ENCODE data around the gene SMIM14.
A peak's percentile ranks its signal among the peaks of the same experiment; 100 is the strongest.
"Not testable (repeated sequence)": the region's sequence is repeated elsewhere in the genome, so short reads cannot be mapped to it uniquely, and the experiment has no call there.

The SMIM14 gene

GRCh38 chr4:39638354-39639239 lies at the start of gene SMIM14:
Gene SMIM14, minus strand, starts transcription at chr4:39638865. Its CDS starts 33,720 bp downstream, at chr4:39605145.
- no peaks in the 10 kb centered on the region for H3K27me3 Mint-ChIP-seq (ENCODE audit: low read depth)
- no peaks in the 10 kb centered on the region for H3K9me3 Mint-ChIP-seq
- peak within 1 kb of the TSS; percentile 89 to 99 (median 93) for H3K27ac Mint-ChIP-seq
- peaks cover 34% of the 10 kb centered on the region for H3K4me1 Mint-ChIP-seq
- no peak for TF ChIP-seq CTCF (IDR thresholded peaks at IDR 0.05; ENCODE audit: unreplicated experiment in 3 of 3)
- H3K36me3 Mint-ChIP-seq (ENCODE audit: low read depth), result no peaks in the 10 kb centered on the region
- H3K4me3 Mint-ChIP-seq, result peak within 1 kb of the TSS; percentile 89 to 92 (median 92)

GRCh38 chr4:39687014-39687413 lies 48.3 kb upstream of the SMIM14 start:
- H3K36me3 Mint-ChIP-seq (ENCODE audit: low read depth), result no peaks in the 10 kb centered on the region
- no peak for TF ChIP-seq CTCF (IDR thresholded peaks at IDR 0.05; ENCODE audit: unreplicated experiment in 3 of 3)
- H3K4me3 Mint-ChIP-seq, result no peak overlapping the region

GRCh38 chr4:39685990-39686389 lies 47.3 kb upstream of the SMIM14 start:
- no peaks in the 10 kb centered on the region for H3K27me3 Mint-ChIP-seq (ENCODE audit: low read depth)
- no peak overlapping the region for H3K27ac Mint-ChIP-seq
- H3K4me1 Mint-ChIP-seq, result no peaks in the 10 kb centered on the region
- no peak for TF ChIP-seq CTCF (IDR thresholded peaks at IDR 0.05; ENCODE audit: unreplicated experiment in 3 of 3)
- no peak overlapping the region for H3K4me3 Mint-ChIP-seq
- no peaks in the 10 kb centered on the region for H3K9me3 Mint-ChIP-seq
- no peaks in the 10 kb centered on the region for H3K36me3 Mint-ChIP-seq (ENCODE audit: low read depth)

More at GRCh38 chr4:39687014-39687413, 48.3 kb upstream of the SMIM14 start:
- Mint-ChIP-seq H3K4me1 (no peaks in the 10 kb centered on the region), H3K27ac (no peak overlapping the region), H3K9me3 (no peaks in the 10 kb centered on the region), H3K27me3 (ENCODE audit: low read depth) (no peaks in the 10 kb centered on the region)

- no peaks in the 10 kb centered on the region for H3K9me3 Mint-ChIP-seq
- H3K27me3 Mint-ChIP-seq (ENCODE audit: low read depth), result peaks cover 4% of the 10 kb centered on the region
- no peaks in the 10 kb centered on the region for H3K36me3 Mint-ChIP-seq (ENCODE audit: low read depth)
Measured at GRCh38 chr4:39682138-39682537, 43.5 kb upstream of the SMIM14 start.

GRCh38 chr4:39681003-39681402 lies 42.3 kb upstream of the SMIM14 start:
- not testable (repeated sequence) for H3K4me1 Mint-ChIP-seq; H3K27ac Mint-ChIP-seq; H3K4me3 Mint-ChIP-seq; H3K36me3 Mint-ChIP-seq (ENCODE audit: low read depth); H3K9me3 Mint-ChIP-seq; H3K27me3 Mint-ChIP-seq (ENCODE audit: low read depth)

More at GRCh38 chr4:39682138-39682537, 43.5 kb upstream of the SMIM14 start:
- TF ChIP-seq CTCF (IDR thresholded peaks at IDR 0.05; ENCODE audit: unreplicated experiment in 3 of 3), result no peak
- no peak overlapping the region for H3K4me3 Mint-ChIP-seq
- no peak overlapping the region for H3K27ac Mint-ChIP-seq
- no peaks in the 10 kb centered on the region for H3K4me1 Mint-ChIP-seq

- not testable (repeated sequence) for H3K4me3 Mint-ChIP-seq; H3K9me3 Mint-ChIP-seq; H3K36me3 Mint-ChIP-seq (ENCODE audit: low read depth); H3K27me3 Mint-ChIP-seq (ENCODE audit: low read depth); H3K27ac Mint-ChIP-seq; H3K4me1 Mint-ChIP-seq
Measured at GRCh38 chr4:39675681-39676080, 37.0 kb upstream of the SMIM14 start.

GRCh38 chr4:39670296-39670695 lies 31.6 kb upstream of the SMIM14 start:
- not testable (repeated sequence) for H3K27ac Mint-ChIP-seq, H3K9me3 Mint-ChIP-seq

More at GRCh38 chr4:39670296-39670695, 31.6 kb upstream of the SMIM14 start:
- not testable (repeated sequence) for H3K4me3 Mint-ChIP-seq; H3K36me3 Mint-ChIP-seq (ENCODE audit: low read depth); H3K27me3 Mint-ChIP-seq (ENCODE audit: low read depth); H3K4me1 Mint-ChIP-seq

Measured in nephron (organoid).